Stimulated activated naive CD4-positive, alpha-beta T cell treated with Interleukin-2 at 50 U/mL for 16 hours (primary cell): Measurements from ENCODE around the gene FOS.
"Not testable (repeated sequence)": the region's sequence is repeated elsewhere in the genome, so short reads cannot be mapped to it uniquely, and the experiment has no call there.

Experiments
- DNase-seq: peaks from one replicate; lab custom pipeline; 2025; lab: John Stamatoyannopoulos, UW

The FOS gene

DNA sequence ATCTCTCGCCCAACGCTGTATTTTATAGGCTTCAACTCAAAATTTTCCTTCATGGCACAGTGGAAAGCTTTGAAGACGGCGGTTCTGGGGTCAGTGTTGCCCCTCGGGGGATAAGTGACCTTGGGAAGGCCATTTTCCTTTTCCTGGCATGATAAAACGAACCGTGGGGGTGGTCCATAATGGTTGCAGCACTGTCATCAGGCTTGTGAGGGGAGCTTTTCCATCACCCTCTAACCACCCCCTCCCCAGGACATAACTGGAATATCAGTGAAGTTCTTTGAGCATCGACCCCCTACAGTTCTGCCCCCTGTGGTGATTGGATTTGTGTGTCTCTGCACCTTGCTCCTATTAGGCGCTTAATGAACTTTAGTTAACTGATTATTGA lies 16.0 kb downstream of the FOS start:
- DNase-seq = no peak

DNA sequence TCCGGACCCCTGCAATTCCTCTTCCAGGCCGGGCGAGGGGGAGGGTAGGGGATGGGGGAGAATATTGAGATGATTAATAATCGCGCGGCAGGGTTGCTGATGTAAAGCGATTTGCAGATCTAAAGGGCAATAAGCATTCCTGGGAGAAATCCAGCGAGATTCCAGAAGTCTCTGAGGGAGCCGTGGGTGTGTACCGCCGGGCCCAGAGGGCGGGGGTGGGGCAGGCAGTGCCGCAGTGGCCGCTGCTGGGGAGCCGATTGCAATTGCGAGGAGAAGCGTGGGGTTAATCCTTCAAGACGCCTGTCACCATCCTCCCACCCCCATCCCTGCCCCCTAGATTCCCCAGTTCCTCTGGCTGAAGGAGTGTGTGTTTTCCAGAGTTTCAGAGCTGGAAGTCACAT lies 16.4 kb downstream of the FOS start:
- DNase-seq = peak; percentile 3

DNA sequence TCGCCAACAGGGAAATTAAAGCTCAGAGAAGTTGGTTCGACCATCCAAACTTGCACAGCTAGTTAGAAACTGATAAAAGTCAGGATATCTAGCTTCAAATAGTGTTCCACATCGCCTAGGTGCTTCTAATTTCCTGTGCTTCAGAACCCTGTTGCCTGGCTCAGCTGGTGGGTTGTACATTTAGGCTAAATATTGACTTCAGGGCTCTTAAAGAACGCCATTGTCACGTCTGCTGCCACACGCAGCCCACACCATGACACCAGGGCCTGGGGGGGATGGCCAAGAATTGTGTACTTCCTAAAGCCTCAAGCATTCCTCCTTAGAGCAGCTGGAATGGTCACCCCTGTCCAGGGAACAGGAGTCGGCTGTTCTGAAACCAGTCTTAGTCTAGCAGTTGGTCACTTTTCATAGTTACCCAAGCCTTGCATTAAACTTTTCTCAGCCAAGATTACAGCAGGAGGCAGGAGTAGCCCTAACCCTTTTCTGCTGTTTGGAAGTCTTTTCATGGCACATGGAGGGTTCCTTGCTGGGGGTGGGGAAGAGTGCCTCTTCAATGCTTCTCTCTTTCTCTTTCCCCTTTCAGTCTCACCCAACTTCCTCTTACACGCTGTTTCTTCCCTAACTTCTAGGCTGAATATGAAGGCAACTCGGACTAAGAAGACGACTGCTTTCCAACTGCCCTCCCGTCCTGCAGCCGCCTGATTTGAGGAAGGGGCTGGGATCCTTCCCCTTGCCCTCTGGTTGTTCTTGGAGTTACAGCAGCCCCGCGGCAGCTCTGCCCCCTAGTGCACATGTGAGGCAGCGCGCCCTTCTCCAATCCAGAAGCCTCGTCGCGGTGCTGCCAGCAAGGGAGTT lies 17.1 kb downstream of the FOS start:
- peak; percentile 71 for DNase-seq

DNA sequence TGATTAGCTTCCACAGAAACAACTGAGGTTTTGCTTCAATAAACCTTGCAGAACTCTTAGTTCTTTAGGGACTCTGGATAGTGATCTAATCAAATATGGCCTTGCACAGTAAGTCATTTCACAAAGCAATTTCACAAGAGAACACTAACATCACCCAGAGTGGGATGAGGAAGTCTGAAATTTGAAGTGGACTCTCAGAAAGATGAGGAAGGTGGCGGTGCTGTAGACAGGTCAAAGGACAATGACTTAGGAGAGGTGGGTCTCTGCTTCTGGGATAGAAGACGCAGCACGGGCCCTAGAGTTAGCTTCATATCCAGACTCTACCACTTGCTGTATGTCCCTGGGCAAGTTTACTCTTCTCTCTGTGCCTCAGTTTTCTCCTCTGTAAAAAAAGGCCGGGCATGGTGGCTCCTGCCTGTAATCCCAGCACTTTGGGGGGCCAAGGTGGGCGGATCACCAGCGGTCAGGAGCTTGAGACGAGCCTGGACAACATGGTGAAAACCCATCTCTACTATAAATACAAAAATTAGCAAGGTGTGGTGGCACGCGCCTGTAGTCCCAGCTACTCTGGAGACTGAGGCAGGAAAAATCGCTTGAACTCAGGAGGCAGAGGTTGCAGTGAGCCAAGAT lies 18.9 kb downstream of the FOS start:
- no peak for DNase-seq

DNA sequence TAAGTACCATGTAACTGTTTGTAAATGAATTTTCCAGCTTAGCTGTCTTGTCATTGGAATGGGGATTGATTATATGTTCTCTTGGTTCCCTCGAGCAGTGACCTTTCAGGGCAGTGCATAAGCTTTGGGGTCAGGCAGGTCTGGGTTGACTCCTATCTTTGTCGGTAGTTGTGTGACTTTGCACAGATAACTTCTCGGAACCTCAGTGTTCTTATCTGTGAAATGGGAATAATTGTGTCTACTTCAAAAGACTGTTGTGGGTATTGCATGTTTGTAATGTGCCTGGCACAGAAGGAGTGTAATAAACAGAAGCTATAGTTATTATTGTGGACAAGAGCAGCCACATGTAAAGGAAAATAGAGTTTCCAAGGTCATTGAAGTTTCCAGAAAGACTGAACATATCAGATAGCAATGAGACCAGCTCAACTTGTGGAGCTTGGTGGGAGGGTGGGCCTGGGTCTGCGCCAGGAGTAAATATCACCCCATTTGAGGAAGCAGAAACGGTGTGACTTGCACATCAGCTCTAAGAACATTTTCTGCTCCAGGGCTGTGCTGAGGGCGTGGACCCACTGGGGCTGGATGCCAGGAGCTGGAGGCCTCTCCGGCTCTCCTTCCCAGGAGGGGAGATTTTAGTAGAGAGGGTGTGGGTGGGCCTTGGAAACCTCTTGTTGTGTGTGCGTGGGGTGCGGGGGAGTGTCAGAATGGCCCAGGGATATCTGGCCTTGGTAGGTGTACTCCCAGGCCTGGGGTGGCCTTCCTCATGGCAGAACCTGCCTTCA lies 19.7 kb downstream of the FOS start:
- DNase-seq = no peak

DNA sequence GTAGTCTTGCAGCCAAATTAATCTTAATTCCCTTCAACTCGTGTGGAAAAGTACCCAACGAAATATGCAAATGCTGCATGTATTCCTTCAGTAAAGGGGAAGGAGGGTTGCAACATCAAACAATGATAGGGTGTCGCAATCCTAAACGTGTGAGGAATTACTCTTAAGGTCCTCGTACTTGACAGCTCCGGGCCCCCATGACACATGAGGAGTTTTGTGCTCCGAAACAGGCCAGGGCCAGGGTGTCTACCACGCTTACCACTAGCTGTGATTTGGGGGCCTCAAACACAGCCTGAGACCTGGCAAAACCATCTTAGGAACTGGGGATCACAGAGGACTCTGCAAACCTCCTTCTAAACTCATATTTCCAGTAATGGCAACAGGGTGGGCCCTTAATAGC lies 20.4 kb downstream of the FOS start:
- DNase-seq = no peak

DNA sequence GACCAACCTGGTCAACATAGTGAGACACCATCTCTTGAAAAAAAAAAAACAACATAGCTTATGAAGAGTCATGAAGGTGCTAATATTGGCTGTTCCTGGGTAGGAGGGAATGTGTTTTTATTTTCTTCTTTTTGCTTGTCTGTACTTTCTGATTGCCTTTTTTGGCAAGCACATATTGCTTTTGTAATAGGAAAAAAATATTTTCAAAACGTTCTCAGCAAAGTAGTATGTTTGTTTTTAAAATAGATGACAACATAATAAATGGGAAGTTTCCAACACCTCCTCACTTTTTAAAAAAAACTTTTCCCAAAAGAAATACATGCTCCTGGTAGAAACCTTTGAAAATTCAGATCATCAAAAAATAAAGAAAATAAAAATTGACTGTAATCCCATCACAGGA lies 20.9 kb downstream of the FOS start:
- no peak for DNase-seq

DNA sequence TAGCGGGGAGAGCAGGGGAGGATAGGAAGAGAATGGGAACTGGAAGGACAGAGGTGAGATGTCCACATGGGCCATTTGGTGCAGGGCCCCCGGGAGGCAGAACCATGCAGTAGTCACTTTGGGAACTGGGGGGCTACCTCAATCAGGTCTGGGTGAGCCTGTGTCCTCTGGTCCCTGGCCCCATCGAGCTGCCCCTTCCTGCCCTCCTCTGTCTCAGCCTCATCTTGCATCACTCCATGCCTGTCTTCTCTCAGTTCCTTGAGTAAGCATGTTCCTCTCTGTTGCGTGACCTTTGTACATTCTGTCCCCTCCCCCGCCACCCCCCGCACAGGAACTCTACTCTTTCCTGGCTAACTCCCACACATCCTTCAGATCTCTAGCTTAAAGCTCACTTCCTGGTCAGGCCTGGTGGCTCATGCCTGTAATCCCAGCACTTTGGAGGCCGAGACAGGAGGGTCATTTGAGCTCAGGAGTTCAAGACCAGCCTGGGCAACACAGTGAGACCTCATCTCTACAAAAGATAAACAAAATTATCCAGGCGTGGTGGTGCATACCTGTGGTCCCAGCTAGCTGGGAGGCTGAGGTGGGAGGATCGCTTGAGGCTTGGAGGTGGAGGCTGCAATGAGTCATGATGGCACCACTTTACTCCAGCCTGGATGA lies 23.2 kb downstream of the FOS start:
- peak; percentile 38 for DNase-seq

DNA sequence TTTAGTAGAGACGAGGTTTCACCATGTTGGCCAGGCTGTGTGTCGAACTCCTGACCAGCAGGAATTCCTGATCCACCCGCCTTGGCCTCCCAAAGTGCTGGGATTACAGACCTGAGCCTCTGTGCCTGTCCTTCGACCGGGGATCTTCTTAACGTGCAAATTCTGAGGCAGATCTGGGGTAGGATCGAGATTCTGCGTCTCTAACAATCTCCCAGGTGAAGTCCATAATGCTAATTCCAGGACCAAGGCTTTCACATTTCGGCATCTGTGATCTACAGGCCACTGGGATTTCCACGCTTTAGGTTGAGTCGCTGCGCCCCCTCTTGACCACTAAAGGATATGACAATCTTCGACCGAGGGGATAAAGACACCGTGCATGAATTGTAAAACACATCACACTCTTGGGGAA lies 24.8 kb downstream of the FOS start:
- DNase-seq = peak; percentile 46

DNA sequence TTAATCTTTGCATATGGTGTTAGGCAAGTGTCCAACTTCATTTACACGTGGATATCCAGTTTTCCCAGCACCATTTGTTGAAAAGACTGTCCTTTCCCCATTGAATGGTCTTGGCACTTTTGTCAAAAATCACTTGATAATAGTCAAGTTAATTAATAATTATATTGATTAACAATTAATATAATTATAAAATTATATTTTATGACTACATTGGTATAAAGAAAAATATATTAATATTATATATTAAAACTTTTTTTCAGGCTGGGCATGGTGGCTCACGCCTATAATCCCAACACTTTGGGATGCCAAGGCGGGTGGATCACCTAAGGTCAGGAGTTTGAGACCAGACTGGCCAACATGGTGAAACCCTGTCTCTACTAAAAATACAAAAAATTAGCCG lies 27.8 kb downstream of the FOS start:
- DNase-seq = not testable (repeated sequence)

DNA sequence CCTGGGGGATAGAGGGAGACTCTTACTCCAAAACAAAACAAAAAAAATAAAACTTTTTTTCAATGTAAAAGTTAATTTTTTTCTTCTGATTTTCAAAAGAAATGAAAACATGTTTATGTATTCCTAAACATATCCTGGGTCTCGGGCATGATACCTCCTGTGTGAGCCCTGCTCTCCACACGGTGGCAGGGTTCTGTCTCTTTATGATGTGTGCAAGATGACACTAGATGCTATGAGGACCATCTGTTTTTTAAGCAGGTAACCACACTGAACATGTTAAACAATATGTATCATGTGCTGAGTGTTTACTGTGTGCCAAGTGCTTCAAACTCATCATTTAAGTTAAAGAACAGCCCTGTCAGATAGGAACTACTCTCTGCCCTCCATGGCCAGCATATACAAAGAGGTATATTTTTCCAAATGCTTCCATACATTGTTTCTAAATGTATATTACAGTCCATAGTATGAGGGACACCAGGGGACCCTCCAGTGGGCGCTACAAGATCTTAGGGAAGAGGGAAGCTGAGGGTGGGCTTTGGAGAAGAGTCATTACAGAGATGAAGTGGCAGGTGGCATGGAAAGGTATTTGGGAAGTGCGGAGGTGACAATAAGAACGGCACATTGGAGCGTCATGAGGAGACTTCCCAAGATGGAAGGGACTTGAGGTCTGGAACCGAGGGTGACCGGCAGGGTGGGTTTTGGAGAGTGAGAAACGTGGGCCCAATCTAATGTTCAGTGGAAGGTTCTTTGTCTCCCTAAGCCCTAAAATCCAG lies 28.5 kb downstream of the FOS start:
- peak; percentile 1 for DNase-seq

DNA sequence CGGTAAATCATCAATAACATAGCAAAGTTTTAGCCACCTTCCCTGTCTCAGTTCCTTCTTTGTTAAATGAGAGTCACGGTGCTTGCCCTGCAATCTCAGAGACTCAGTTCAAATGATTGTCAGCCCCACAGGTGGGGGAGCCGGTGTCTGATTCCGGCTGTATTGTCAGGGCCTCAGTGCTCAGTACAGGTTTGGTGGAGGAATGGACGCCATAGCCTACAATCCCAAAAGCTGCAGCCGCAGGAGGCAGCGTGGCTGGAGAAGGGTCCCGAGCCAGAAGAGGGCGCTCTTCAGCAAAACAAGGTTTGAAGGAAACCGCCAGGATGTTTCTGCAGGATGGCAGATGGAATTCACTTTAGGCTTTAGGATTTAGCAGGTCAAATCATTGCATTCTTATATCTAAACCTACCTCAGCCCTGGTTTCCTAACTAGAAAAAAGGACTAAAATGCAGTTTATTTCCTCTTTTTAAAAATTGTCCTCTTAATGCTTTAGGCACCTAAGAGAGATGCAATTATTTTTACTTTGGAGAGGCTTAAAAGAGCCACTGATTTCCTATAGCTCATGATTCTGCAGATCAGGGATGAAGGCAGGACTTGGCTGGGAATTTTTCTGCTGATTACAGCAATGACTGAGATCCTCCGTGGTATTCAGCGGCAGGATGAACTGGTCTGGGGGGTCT lies 29.2 kb downstream of the FOS start:
- peak; percentile 59 for DNase-seq

DNA sequence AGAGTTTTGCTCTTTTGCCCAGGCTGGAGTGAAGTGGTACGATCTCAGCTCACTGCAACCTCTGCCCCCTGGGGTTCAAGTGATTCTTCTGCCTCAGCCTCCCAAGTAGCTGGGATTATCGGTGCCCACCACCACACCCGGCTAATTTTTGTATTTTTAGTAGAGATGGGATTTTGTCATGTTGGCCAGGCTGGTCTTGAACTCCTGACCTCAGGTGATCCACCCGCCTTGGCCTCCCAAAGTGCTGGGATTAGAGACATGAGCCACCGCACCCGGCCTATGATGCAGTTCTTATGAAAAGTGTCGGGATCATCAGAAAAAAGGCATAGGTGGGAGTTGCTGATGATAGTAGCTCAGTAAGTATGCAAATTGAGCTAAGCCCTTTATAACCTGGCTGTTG lies 30.4 kb downstream of the FOS start:
- DNase-seq = not testable (repeated sequence)

DNA sequence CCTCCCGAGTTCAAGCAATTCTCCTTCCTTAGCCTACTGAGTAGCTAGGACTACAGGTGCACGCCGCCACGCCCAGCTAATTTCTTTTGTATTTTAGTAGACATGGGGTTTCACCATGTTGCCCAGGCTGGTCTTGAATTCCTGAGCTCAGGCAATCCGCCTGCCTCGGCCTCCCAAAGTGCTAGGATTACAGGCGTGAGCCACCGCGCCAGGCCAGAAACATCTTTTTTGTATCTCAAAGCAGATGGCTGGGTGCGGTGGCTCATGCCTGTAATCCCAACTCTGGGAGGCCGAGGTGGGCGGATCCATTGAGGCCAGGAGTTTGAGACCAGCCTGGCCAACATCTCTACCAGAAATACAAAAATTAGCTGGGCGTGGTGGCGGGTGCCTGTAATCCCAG lies 30.9 kb downstream of the FOS start:
- DNase-seq = not testable (repeated sequence)

DNA sequence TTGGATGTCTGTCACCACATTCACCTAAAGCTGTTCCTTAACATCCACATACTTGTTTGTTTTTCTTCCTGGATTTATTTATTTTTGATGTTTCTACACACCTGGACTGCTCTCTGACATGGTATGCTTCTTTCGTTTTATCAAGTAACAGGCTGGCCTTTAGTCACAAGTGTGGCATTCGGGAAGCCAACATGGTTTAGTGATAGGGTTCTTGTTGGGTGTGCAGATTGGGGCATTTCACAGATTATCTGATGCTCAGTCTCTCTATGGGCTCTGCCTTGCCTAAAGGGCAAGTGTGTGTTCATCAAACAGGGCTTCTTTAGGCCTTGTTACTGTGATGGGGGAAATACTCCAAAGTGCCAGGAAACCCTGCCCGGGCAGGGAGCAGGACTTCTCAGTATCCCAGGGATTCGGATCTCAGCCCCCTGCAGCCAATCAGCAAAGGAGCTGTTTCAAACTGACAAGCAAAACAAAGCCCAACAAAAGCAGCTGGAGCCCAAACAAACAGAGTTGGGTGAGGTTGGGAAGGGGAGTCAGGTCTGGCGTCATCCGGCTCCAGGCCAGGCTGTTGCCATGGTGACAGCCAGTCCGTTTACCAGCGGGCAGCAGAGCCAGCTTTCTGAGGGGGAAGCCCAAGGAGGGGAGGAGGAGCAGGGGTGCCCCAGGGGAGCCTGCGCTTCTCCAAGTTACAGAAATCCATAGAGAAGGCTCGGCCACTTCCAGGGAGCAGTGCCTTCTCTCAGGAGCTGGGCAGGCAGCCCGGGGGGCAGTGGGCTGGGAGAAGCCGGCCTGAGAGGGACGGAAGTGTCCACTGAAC lies 31.9 kb downstream of the FOS start:
- no peak for DNase-seq

DNA sequence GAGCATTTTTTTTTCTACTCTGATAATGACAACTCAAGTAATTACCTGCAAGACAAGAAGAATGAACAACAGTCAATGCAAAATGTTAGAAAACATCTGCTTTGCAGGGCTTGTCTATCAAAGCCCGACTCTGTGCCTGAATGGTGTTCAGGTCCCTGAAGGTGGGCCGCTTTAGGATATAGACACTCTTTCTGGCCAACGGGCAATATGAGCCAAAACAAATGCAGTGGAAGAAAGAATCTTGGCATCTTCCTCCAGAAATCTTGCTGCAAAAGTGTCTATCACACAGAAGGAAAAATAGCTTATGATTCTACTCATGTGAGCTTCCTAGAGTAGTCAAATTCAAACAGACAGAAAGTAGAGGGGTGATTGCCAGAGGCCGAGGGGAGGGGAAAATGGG lies 32.7 kb downstream of the FOS start:
- no peak for DNase-seq

DNA sequence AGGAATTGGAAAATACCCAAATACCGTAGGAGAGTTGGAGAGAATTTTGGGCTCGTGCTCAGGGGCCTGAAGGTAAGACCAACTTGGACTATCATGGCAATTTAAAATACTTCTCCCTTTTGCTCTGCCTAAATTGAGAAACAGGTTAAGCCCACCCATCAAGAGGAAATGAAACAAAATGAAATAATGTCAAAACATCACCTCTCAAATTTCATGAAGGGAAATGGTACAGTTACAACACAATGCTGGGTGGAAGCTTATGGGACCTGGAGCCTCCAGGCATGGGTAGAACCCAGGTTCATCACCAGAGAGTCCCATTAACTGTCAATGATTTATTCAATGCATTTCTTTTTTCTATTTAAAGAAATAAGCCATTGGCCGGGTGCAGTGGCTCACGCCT lies 33.7 kb downstream of the FOS start:
- DNase-seq = no peak

DNA sequence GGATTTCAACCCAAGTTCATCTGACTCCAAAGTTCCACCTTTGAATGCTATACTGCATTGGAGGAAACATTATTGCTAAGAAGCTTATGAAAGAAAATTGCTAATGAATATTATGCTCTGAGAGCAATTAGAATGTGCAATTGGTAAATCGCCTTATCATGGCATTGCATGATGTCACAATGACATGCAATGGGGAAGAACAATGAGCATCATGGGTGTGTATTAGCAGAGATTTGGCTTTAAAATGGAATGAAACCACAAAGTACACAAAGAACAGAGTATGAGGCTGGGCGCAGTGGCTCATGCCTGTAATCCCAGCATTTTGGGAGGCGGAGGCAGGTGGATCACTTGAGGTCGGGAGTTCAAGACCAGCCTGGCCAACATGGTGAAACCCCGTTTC lies 34.7 kb downstream of the FOS start:
- no peak for DNase-seq

DNA sequence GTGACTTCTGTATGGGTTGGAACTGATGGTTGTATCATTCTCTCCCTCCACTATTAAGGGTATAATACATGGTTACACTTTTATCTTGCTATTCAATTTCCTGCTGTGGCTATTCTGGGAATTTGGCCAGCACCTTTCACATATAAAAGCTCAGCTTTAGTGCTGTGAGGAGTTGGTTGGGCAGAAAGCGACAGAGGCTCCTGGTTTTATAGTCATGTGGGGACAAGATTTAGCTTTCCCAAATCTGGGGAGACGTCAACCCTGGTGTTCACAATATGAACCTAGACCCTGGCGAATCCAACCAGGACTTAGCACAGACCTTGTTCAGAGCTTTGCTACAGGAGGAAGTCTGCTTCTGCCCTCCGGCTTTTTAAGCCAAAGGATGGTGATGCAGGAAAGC lies 36.5 kb downstream of the FOS start:
- DNase-seq = no peak

DNA sequence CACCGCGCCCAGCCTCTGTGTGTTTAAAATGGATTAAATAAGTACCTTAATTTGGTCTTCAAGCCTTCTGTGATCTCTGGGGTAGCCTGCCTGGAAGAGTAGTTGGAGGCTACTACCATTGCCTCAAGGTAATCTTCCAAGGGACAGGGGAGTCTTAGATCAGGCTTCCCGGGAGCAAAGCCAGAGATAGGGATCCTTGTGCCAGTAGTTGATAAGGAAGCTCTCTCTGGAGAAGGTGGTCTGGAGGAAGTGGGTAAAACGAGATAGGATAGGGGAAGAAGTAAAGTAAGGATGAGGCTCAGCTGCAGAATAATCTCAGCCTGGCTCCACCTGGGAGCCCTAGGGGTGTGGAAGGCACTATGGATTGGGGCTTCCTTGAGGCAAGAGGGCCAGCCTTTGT lies 38.5 kb downstream of the FOS start:
- no peak for DNase-seq
